Stomach smooth muscle (tissue), 2 donors: ENCODE results near the gene GPRC5A.

Experiments
- H3K27ac ChIP-seq: one replicate; pipeline ENCODE4 v1.7.0; 2013; ENCODE audit warnings: mild to moderate bottlenecking, low read length, inconsistent platforms
- H3K27me3 ChIP-seq, 2 donors: one replicate each; pipeline ENCODE4 v1.7.0; 2013; ENCODE audit warnings: low read length in 2 of 2; ENCODE audit not compliant: insufficient read depth in 2 of 2, control insufficient read depth in 1 of 2
- H3K36me3 ChIP-seq, 2 donors: one replicate each; pipeline ENCODE4 v1.7.0; 2013; ENCODE audit warnings: low read length in 2 of 2; ENCODE audit not compliant: control insufficient read depth in 2 of 2, insufficient read depth in 2 of 2
- H3K4me1 ChIP-seq: one replicate; pipeline ENCODE4 v1.7.0; 2013; ENCODE audit warnings: low read length; ENCODE audit not compliant: control insufficient read depth, insufficient read depth
- H3K4me3 ChIP-seq, 2 donors: one replicate each; pipeline ENCODE4 v1.7.0; 2013; ENCODE audit warnings: low read length in 2 of 2
- H3K9ac ChIP-seq, 2 donors: one replicate each; pipeline ENCODE4 v1.7.0; 2013; ENCODE audit warnings: low read length in 2 of 2, mild to moderate bottlenecking in 1 of 2
- H3K9me3 ChIP-seq, 2 donors: one replicate each; pipeline ENCODE4 v1.7.0; 2013; ENCODE audit warnings: low read length in 2 of 2; ENCODE audit not compliant: control insufficient read depth in 2 of 2
- donor health status: healthy.
- donor health status: Pancreatic carcinoma.

The GPRC5A gene

GRCh38 chr12:12943586-12944260, 52.4 kb downstream of the GPRC5A start:
- H3K4me1 ChIP-seq, result no peaks in the 10 kb centered on the region
- H3K9ac ChIP-seq, result no peak overlapping the region
- peaks cover 0 to 3% of the 10 kb centered on the region in 2 donors for H3K36me3 ChIP-seq
- H3K9me3 ChIP-seq, result no peaks in the 10 kb centered on the region
- H3K27me3 ChIP-seq, result no peaks in the 10 kb centered on the region
- H3K4me3 ChIP-seq, result no peak overlapping the region
- H3K27ac ChIP-seq, result no peak overlapping the region

- H3K27me3 ChIP-seq, result no peaks in the 10 kb centered on the region
- no peaks in the 10 kb centered on the region for H3K9me3 ChIP-seq
- peaks cover 3 to 4% of the 10 kb centered on the region in 2 donors for H3K36me3 ChIP-seq
- no peaks in the 10 kb centered on the region for H3K4me1 ChIP-seq
- H3K9ac ChIP-seq, result no peak overlapping the region
- no peak overlapping the region for H3K4me3 ChIP-seq
- no peak overlapping the region for H3K27ac ChIP-seq
These were observed 54.2 kb downstream of the GPRC5A start for GRCh38 chr12:12945591-12945990.

DNA sequence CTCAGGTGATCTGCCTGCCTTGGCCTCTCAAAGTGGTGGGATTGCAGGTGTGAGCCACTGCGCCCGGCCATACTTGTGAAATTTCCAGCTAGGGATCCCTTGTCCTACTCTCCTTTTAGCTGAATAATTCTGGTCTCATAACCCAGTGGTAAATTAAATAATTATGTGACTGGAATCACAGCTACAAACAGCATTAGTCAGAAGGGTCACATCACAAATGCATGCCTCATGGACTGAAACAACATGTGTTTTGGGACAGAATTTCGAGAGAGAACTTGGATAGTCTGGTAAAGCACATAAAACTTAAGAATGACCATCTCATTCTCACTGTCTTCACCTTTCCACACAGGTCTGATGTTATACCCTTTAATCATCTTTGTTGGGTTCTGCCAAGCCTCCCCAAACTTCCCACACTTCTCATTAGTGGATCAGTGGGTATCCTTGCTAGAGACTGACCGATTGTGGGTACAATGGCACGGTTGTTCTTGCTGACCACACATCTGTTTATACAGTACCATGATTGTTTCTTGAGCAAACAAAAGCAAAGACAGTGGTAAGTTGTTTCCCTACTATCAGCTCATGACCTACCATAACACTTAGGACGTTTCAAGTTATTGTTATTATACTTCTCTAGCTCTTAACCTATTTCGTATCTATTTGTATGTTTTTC, 55.5 kb downstream of the GPRC5A start:
- peaks cover 3 to 4% of the 10 kb centered on the region in 2 donors for H3K36me3 ChIP-seq
- no peaks in the 10 kb centered on the region for H3K4me1 ChIP-seq
- no peaks in the 10 kb centered on the region for H3K27me3 ChIP-seq
- no peak overlapping the region for H3K4me3 ChIP-seq
- no peak overlapping the region for H3K27ac ChIP-seq
- H3K9ac ChIP-seq, result no peak overlapping the region
- H3K9me3 ChIP-seq, result no peaks in the 10 kb centered on the region

DNA sequence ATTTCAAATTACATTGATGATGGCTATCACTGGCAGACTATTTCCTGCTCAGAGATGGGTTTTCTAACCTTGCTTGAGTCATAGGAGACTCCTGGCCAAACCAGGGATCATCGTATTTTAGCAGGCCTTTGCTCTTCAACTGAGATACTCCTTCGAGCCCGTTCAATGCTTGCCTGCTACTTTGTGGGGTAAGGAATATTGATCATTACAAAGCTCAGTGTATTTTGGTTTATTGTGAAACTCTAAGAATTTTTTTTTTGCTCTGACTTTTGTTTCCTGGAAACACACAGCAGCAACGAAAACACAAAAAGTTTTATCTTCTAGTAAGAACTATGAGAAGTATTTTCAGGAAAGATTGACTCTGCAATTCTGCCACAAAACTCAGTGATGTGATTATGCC, 56.5 kb downstream of the GPRC5A start:
- Histone ChIP-seq H3K27me3 (no peaks in the 10 kb centered on the region), H3K4me1 (no peaks in the 10 kb centered on the region), H3K36me3 (peaks cover 3 to 4% of the 10 kb centered on the region in 2 donors), H3K27ac (no peak overlapping the region), H3K4me3 (no peak overlapping the region), H3K9me3 (no peaks in the 10 kb centered on the region), H3K9ac (no peak overlapping the region)

- Histone ChIP-seq H3K9ac (no peak overlapping the region), H3K9me3 (no peaks in the 10 kb centered on the region), H3K4me3 (no peak overlapping the region), H3K27me3 (no peaks in the 10 kb centered on the region), H3K4me1 (no peaks in the 10 kb centered on the region), H3K27ac (no peak overlapping the region), H3K36me3 (peaks cover 3 to 4% of the 10 kb centered on the region in 2 donors)
These were observed 60.1 kb downstream of the GPRC5A start for GRCh38 chr12:12951504-12951903.

GRCh38 chr12:12952036-12952435, 60.7 kb downstream of the GPRC5A start, which contains the start of gene GPRC5D:
Gene GPRC5D (minus strand): TSS chr12:12952170. CDS start chr12:12950384, 1,786 bp downstream.
- no peak within 1 kb of the TSS for H3K4me3 ChIP-seq

GRCh38 chr12:12954356-12954755, 63.0 kb downstream of the GPRC5A start:
- H3K27ac ChIP-seq, result no peak overlapping the region
- H3K27me3 ChIP-seq, result no peaks in the 10 kb centered on the region
- no peaks in the 10 kb centered on the region for H3K9me3 ChIP-seq
- H3K4me1 ChIP-seq, result no peaks in the 10 kb centered on the region
- no peak overlapping the region for H3K4me3 ChIP-seq
- peaks cover 0 to 2% of the 10 kb centered on the region in 2 donors for H3K36me3 ChIP-seq
- no peak overlapping the region for H3K9ac ChIP-seq

More at GRCh38 chr12:12952036-12952435, 60.7 kb downstream of the GPRC5A start, which contains the start of gene GPRC5D:
- H3K4me1 ChIP-seq, result no peaks in the 10 kb centered on the region
- no peak within 1 kb of the TSS for H3K9ac ChIP-seq
- H3K27ac ChIP-seq, result no peak within 1 kb of the TSS
- no peaks in the 10 kb centered on the region for H3K27me3 ChIP-seq
- H3K9me3 ChIP-seq, result no peaks in the 10 kb centered on the region
- peaks cover 3 to 4% of the 10 kb centered on the region in 2 donors for H3K36me3 ChIP-seq

DNA sequence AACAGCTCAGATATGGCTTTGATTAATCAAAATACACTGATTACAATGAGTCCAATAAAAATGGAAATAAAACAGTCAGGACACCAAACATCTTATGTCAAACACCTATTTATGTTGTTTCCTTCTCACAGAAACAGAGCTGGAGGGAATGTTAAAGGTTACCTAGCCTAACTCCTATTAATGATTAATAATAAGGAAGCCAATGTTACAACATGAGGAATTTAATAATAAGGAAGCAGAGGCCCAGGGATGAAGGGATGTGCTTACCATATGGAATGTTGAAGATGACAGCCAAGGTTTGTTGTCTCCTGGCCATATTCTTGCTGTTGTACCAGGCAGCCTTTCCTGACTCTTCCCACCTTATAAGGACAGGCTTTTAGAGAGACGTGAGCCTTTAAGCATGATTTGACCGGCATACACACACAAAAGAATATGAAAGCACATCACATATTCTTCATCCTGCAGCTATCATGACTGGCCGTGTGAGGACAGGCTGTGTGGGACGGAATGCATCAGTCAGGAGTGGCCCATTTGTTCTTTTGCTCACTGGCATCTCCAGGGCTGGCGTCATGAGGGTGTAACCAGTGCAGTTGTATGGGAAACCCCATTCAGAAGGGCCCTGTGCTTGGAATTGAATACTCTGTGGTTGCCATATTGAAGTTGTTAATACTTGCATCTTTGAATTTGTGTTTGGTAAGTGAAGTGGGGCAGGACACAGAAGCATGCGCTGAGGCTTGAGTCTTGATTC, 63.7 kb downstream of the GPRC5A start:
- Histone ChIP-seq H3K27ac (no peak overlapping the region), H3K4me1 (no peaks in the 10 kb centered on the region), H3K27me3 (no peaks in the 10 kb centered on the region), H3K9ac (no peak overlapping the region), H3K36me3 (no peaks in the 10 kb centered on the region), H3K4me3 (no peak overlapping the region), H3K9me3 (no peaks in the 10 kb centered on the region)

DNA sequence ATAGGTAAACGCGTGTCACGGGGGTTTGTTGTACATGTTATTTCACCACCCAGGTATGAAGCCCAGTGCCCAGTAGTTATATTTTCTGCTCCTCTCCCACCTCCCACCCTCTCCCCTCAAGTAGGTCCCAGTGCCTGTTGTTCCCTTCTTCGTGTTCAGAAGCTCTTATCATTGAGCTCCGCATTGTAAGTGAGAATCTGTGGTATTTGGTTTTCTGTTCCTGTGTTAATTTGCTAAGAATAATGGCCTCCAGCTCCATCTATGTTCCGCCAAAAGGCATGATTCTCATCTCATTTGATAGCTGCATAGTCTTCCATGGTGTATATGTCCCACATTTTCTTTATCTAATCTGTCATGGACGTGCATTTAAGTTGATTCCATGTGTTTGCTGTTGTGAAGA, 67.5 kb downstream of the GPRC5A start:
- H3K27ac ChIP-seq, result no peak overlapping the region
- H3K36me3 ChIP-seq, result no peaks in the 10 kb centered on the region
- no peak overlapping the region for H3K4me3 ChIP-seq
- H3K9me3 ChIP-seq, result no peaks in the 10 kb centered on the region
- no peak overlapping the region for H3K9ac ChIP-seq
- no peaks in the 10 kb centered on the region for H3K4me1 ChIP-seq
- no peaks in the 10 kb centered on the region for H3K27me3 ChIP-seq

GRCh38 chr12:12960639-12961209, 69.4 kb downstream of the GPRC5A start:
- Histone ChIP-seq H3K9me3 (no peaks in the 10 kb centered on the region), H3K27ac (no peak overlapping the region), H3K9ac (no peak overlapping the region), H3K4me1 (no peaks in the 10 kb centered on the region), H3K36me3 (no peaks in the 10 kb centered on the region), H3K27me3 (no peaks in the 10 kb centered on the region), H3K4me3 (no peak overlapping the region)
